Cardiac muscle cell (in vitro differentiated cells and primary cell): ENCODE results near the gene PDCD1. TPM values are rescaled to one million over a fixed set of nuclear protein-coding genes. Genes with fewer than 3 reads are reported as not detected.

Source experiments
- DNase-seq, 2 donors: peaks; one replicate each; pipeline versions ENCODE4 v3.0.0 to v3.0.0-alpha.2; 2010 to 2017; ENCODE audit warnings: low read depth in 1 of 2, low spot score in 1 of 2
- H3K27ac ChIP-seq: fragments of 200-600 bp; sonication (generic); 2 replicates; pipeline ENCODE4 v1.5.1; 2016
- H3K27me3 ChIP-seq: fragments of 200-600 bp; sonication (generic); 2 replicates; pipeline ENCODE4 v1.6.0; 2016; ENCODE audit warnings: control low read depth
- H3K36me3 ChIP-seq: fragments of 200-600 bp; sonication (generic); 2 replicates; pipeline ENCODE4 v1.5.1; 2016; ENCODE audit warnings: control low read depth
- H3K4me1 ChIP-seq: fragments of 200-600 bp; sonication (generic); 2 replicates; pipeline ENCODE4 v1.8.1; 2017; ENCODE audit warnings: low read depth, mild to moderate bottlenecking, mixed run types
- H3K4me3 ChIP-seq: fragments of 200-600 bp; sonication (generic); 2 replicates; pipeline ENCODE4 v1.5.1; 2016; ENCODE audit warnings: mild to moderate bottlenecking
- H3K9me3 ChIP-seq: fragments of 200-600 bp; sonication (generic); 2 replicates; pipeline ENCODE4 v1.5.1; 2017; ENCODE audit warnings: low read depth, mild to moderate bottlenecking, control low read depth
- CTCF ChIP-seq: IDR thresholded peaks from 2 replicates; pipeline ENCODE4 v1.5.1; 2012; ENCODE audit warnings: low read depth, mild to moderate bottlenecking, low read length
- polyA plus RNA-seq: library from polyadenylated mRNA; unstranded; fragments of >200 nt; fragmentation: Nextera tagmentation; extraction: Ambion mirVana; gene quantifications from 2 replicates; pipeline ENCODE4 v1.2.1, GENCODE V29; 2016
- total RNA-seq: library from RNA; depleted of rRNA; stranded (reverse); fragments of >200 nt; gene quantifications from 2 replicates; pipeline ENCODE4 v1.2.3, GENCODE V29; 2016

Gene PDCD1
- total and polyA plus RNA-seq, 2 experiments from 2014 or later: not detected

GRCh38 chr2:241850544-241851324 lies 8.0 kb downstream of the PDCD1 start:
- Histone ChIP-seq H3K4me1 (no peaks in the 10 kb centered on the region), H3K4me3 (no peak overlapping the region), H3K36me3 (no peaks in the 10 kb centered on the region), H3K27me3 (peaks cover 3% of the 10 kb centered on the region), H3K27ac (no peak overlapping the region), H3K9me3 (no peaks in the 10 kb centered on the region)
- no peak for DNase-seq
- no peak for TF ChIP-seq CTCF

GRCh38 chr2:241849616-241850543 lies 8.8 kb downstream of the PDCD1 start:
- Histone ChIP-seq H3K27ac (no peak overlapping the region), H3K4me3 (no peak overlapping the region), H3K4me1 (no peaks in the 10 kb centered on the region), H3K9me3 (no peaks in the 10 kb centered on the region), H3K27me3 (peaks cover 10% of the 10 kb centered on the region), H3K36me3 (no peaks in the 10 kb centered on the region)
- no peak for TF ChIP-seq CTCF
- no peak for DNase-seq

- Histone ChIP-seq H3K27me3 (peaks cover 19% of the 10 kb centered on the region), H3K4me3 (no peak overlapping the region), H3K9me3 (no peaks in the 10 kb centered on the region), H3K27ac (no peak overlapping the region), H3K4me1 (no peaks in the 10 kb centered on the region), H3K36me3 (no peaks in the 10 kb centered on the region)
- no peak for DNase-seq
- no peak for TF ChIP-seq CTCF
Measured at GRCh38 chr2:241848761-241849615, 9.7 kb downstream of the PDCD1 start.

- no peak for TF ChIP-seq CTCF
- DNase-seq: no peak
- H3K4me3 ChIP-seq: no peak overlapping the region
- H3K9me3 ChIP-seq: no peaks in the 10 kb centered on the region
- H3K27ac ChIP-seq: no peak overlapping the region
- peaks cover 28% of the 10 kb centered on the region for H3K27me3 ChIP-seq
- no peaks in the 10 kb centered on the region for H3K4me1 ChIP-seq
- no peaks in the 10 kb centered on the region for H3K36me3 ChIP-seq
Measured at GRCh38 chr2:241846406-241846805, 12.3 kb downstream of the PDCD1 start.
